ENCODE measurements around the gene MTA3. TPM values are rescaled to one million over a fixed set of nuclear protein-coding genes. Genes with fewer than 3 reads are reported as not detected.

Gene MTA3
- total and polyA plus RNA-seq, 9 of the 15 experiments (the other 6 are each of a cell fraction or from before 2014, with no cell fraction given): 12.4 to 39.6 (median 23.5) TPM

DNA sequence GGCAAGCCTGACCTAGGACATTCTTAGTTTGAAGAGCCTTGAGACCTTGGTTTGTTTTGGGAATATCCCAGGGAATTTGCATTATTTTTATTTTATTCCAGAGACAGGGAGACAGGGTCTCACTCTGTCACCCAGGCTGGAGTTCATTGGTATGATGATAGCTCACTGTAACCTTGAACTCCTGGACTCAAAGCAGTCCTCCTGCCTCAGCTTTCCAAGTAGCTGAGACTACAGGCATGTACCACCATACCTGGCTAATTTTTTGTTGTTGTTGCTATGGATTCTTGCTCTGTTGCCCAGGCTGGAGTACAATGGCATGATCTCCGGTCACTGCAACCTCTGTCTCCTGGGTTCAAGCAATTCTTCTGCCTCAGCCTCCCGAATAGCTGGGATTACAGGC lies 4.8 kb downstream of the MTA3 start:
- H3K27me3 ChIP-seq (ENCODE audit: control insufficient read depth in 2 of 2, insufficient read depth in 2 of 2, low read length in 2 of 2): no peaks in the 10 kb centered on the region
- ATAC-seq (no peak), FAIRE-seq (no peak), DNase-seq (ENCODE audit: extremely low read depth in 1 of 4, low spot score in 3 of 4) (no peak)
- H2AFZ ChIP-seq (ENCODE audit: low read depth, low read length): no peak overlapping the region
- ChIA-PET CTCF (ENCODE audit: low intra/inter-chr PET ratio) (no interaction called here), POLR2A (interaction anchor here (0.5 kb wide), 1 partner anchor 70 kb away, joined by 4 read pairs; no protein-coding TSS in a partner anchor)
- H3K4me3 ChIP-seq: no peak overlapping the region
- H3K79me2 ChIP-seq (ENCODE audit: control insufficient read depth, insufficient read depth, low read length): peaks cover 14% of the 10 kb centered on the region
- H3K9me1 ChIP-seq (ENCODE audit: control insufficient read depth, insufficient read depth, low read length): no peaks in the 10 kb centered on the region
- H3K9ac ChIP-seq (ENCODE audit: insufficient read depth in 1 of 2, low read depth in 2 of 2, low read length in 2 of 2): no peak overlapping the region
- H3K27ac ChIP-seq (ENCODE audit: extremely low read depth, low read depth, low read length): no peak overlapping the region
- in situ Hi-C loops (cut with MboI): no loop called here
- no TSS peak for BruUV-seq (replicated peaks)
- peaks cover 13% of the 10 kb centered on the region; the same call in 2 of the 3 replicates for H3K36me3 ChIP-seq (ENCODE audit: control insufficient read depth, insufficient read depth, low read length)
- 100% methylated on average over 2 of the region's 2 CpGs for WGBS (ENCODE audit: insufficient coverage, low coverage, missing lambda C conversion rate)
- H3K9me3 ChIP-seq (replicated peaks; ENCODE audit: control insufficient read depth, insufficient read depth, low read depth, low read length): no peaks in the 10 kb centered on the region
- H4K20me1 ChIP-seq (replicated peaks; ENCODE audit: control insufficient read depth, insufficient read depth, low read length): no peaks in the 10 kb centered on the region
- intact Hi-C loops (cut with micrococcal nuclease): no loop called here
- peaks cover 0 to 7% of the 10 kb centered on the region in 2 experiments; a peak in 1 of 5 replicates for H3K4me1 ChIP-seq (replicated peaks in 1 of 2; ENCODE audit: control insufficient read depth in 2 of 2, insufficient read depth in 2 of 2, low read length in 2 of 2)
- no peak overlapping the region for H3K4me2 ChIP-seq (ENCODE audit: insufficient read depth, low read length)
- TF ChIP-seq, protein P1, sequence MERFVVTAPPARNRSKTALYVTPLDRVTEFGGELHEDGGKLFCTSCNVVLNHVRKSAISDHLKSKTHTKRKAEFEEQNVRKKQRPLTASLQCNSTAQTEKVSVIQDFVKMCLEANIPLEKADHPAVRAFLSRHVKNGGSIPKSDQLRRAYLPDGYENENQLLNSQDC (CRISPR knock-in tag; IDR thresholded peaks at IDR 0.05): no peak
- TF ChIP-seq MYC (IDR thresholded peaks at IDR 0.05; ENCODE audit: low read depth, low read length): no peak
- TF ChIP-seq MYC (CRISPR knock-in tag; IDR thresholded peaks at IDR 0.05; ENCODE audit: borderline replicate concordance, low read depth): no peak
- TF ChIP-seq ZKSCAN3 (CRISPR knock-in tag; IDR thresholded peaks at IDR 0.05): no peak
- TF ChIP-seq SRSF1 (IDR thresholded peaks at IDR 0.05; ENCODE audit: low read depth, low read length): no peak
- TF ChIP-seq, protein P2, sequence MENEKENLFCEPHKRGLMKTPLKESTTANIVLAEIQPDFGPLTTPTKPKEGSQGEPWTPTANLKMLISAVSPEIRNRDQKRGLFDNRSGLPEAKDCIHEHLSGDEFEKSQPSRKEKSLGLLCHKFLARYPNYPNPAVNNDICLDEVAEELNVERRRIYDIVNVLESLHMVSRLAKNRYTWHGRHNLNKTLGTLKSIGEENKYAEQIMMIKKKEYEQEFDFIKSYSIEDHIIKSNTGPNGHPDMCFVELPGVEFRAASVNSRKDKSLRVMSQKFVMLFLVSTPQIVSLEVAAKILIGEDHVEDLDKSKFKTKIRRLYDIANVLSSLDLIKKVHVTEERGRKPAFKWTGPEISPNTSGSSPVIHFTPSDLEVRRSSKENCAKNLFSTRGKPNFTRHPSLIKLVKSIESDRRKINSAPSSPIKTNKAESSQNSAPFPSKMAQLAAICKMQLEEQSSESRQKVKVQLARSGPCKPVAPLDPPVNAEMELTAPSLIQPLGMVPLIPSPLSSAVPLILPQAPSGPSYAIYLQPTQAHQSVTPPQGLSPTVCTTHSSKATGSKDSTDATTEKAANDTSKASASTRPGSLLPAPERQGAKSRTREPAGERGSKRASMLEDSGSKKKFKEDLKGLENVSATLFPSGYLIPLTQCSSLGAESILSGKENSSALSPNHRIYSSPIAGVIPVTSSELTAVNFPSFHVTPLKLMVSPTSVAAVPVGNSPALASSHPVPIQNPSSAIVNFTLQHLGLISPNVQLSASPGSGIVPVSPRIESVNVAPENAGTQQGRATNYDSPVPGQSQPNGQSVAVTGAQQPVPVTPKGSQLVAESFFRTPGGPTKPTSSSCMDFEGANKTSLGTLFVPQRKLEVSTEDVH (IDR thresholded peaks at IDR 0.05; ENCODE audit: low read depth, partially characterized antibody): no peak
- no peak for TF ChIP-seq GATAD2A (IDR thresholded peaks at IDR 0.05)
- TF ChIP-seq, protein P3, sequence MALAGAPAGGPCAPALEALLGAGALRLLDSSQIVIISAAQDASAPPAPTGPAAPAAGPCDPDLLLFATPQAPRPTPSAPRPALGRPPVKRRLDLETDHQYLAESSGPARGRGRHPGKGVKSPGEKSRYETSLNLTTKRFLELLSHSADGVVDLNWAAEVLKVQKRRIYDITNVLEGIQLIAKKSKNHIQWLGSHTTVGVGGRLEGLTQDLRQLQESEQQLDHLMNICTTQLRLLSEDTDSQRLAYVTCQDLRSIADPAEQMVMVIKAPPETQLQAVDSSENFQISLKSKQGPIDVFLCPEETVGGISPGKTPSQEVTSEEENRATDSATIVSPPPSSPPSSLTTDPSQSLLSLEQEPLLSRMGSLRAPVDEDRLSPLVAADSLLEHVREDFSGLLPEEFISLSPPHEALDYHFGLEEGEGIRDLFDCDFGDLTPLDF (CRISPR knock-in tag; IDR thresholded peaks at IDR 0.05): no peak
- no peak for TF ChIP-seq SPI1 (IDR thresholded peaks at IDR 0.05; ENCODE audit: borderline replicate concordance, low read depth, low read length)
- no peak for TF ChIP-seq TCF7 (IDR thresholded peaks at IDR 0.05; ENCODE audit: borderline replicate concordance)

All from K562 (cell line).